OCI-LY3 (cell line): ENCODE data around the gene EFEMP1.

Source experiments
- CTCF ChIP-seq: fragments of 200-600, 300-600 bp; sonication (generic); IDR thresholded peaks from 2 replicates; pipeline ENCODE4 v1.5.1; 2014; ENCODE audit warnings: antibody characterized with exemption, low read length, low read depth
- EZH2phosphoT487 ChIP-seq: fragments of 200-600 bp; shearing (Covaris generic); IDR thresholded peaks from 2 replicates; pipeline ENCODE4 v1.6.1; 2018; ENCODE audit warnings: antibody characterized with exemption, mixed run types, low read depth

DNA sequence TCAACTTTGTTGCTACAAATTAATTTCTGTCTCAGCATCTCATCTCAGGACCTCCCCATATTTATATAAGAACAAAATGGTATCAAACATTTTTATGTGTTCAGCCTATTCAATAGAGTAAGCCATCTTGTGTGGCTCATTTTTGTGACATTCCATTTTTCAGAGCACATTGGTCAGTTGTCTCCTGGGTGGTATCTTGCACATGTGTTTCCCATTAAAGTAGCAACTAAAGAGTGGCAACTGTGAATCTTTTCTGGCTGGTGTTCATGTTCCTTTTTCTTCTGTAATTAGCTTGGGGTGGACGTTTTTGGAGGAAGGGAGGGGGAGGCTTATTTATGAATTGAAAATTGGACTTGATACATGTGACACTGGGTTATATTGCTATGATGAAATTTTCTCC lies 45.4 kb upstream of the EFEMP1 start:
- TF ChIP-seq EZH2phosphoT487 = no peak
- TF ChIP-seq CTCF = no peak
